Gastroesophageal sphincter (tissue), 4 donors: Measurements from ENCODE around the gene TMEM40. TPM values are rescaled to one million over a fixed set of nuclear protein-coding genes. Genes with fewer than 3 reads are reported as not detected.

Experiments used
- ATAC-seq: fragments of 150-250 bp; one replicate; pipeline ENCODE4 v1.9.1; 2016; ENCODE audit warnings: mild to moderate bottlenecking, moderate library complexity
- H3K27ac ChIP-seq, 4 donors: fragments of 200-600 bp; sonication (generic) in 3 of 4; 1 replicate in 3 of 4; 2 replicates in 1 of 4; pipeline ENCODE4 v1.5.1; 2016 to 2019
- H3K27me3 ChIP-seq: fragments of 200-600 bp; sonication (generic); one replicate; pipeline ENCODE4 v1.5.1; 2019
- H3K36me3 ChIP-seq, 2 donors: fragments of 200-600 bp; sonication (generic); one replicate each; pipeline ENCODE4 v1.5.1; 2019; ENCODE audit warnings: control low read depth in 1 of 2
- H3K4me1 ChIP-seq, 3 donors: fragments of 200-600 bp; sonication (generic); 1 replicate in 2 of 3; 2 replicates in 1 of 3; pipeline ENCODE4 v1.5.1; 2016 to 2019; ENCODE audit warnings: control low read depth in 2 of 3
- H3K4me3 ChIP-seq, 2 donors: fragments of 200-600 bp; sonication (generic); one replicate each; pipeline ENCODE4 v1.5.1; 2019; ENCODE audit warnings: mild to moderate bottlenecking in 1 of 2, moderate library complexity in 1 of 2
- H3K9me3 ChIP-seq, 3 donors: fragments of 200-600 bp; sonication (generic); one replicate each; pipeline ENCODE4 v1.5.1; 2017 to 2019; ENCODE audit warnings: control low read depth in 2 of 3
- CTCF ChIP-seq, 4 experiments: fragments of 200-600 bp in 2 of 4; fragments of 450-650 bp in 2 of 4; sonication (generic) in 1 of 4; IDR thresholded peaks; one replicate each; pipeline ENCODE4 v1.5.1; 2017 to 2019; ENCODE audit warnings: antibody characterized with exemption in 4 of 4, mild to moderate bottlenecking in 2 of 4, moderate library complexity in 2 of 4
- EP300 ChIP-seq: sonication (generic); formaldehyde crosslinking; IDR thresholded peaks from one replicate; pipeline ENCODE4 v1.6.1; 2017; ENCODE audit warnings: antibody characterized with exemption, mild to moderate bottlenecking
- POLR2A ChIP-seq, 2 donors: fragments of 450-650 bp; IDR thresholded peaks; one replicate each; pipeline ENCODE4 v1.6.1; 2017; ENCODE audit warnings: antibody characterized with exemption in 2 of 2, mild to moderate bottlenecking in 2 of 2, moderate library complexity in 1 of 2
- POLR2AphosphoS5 ChIP-seq: sonication (generic); formaldehyde crosslinking; IDR thresholded peaks from one replicate; pipeline ENCODE4 v1.6.1; 2017; ENCODE audit warnings: antibody characterized with exemption
- WGBS, 2 donors: methylation state at CpG; one replicate each; pipeline ENCODE4 v1.1.5; 2018; ENCODE audit warnings: low coverage in 1 of 2; 5-methylcytosine and 5-hydroxymethylcytosine counted together
- total RNA-seq, 4 donors: library from RNA; depleted of rRNA; stranded (reverse); fragments of >200 nt; gene quantifications; one replicate each; pipeline ENCODE4 v1.1.0, GENCODE V29; 2016

TMEM40 gene, protein sequence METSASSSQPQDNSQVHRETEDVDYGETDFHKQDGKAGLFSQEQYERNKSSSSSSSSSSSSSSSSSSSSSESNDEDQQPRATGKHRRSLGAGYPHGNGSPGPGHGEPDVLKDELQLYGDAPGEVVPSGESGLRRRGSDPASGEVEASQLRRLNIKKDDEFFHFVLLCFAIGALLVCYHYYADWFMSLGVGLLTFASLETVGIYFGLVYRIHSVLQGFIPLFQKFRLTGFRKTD
- total RNA-seq = 1 to 10 TPM in 1 of 4 donors, not detected in 3; 3.0 TPM

DNA sequence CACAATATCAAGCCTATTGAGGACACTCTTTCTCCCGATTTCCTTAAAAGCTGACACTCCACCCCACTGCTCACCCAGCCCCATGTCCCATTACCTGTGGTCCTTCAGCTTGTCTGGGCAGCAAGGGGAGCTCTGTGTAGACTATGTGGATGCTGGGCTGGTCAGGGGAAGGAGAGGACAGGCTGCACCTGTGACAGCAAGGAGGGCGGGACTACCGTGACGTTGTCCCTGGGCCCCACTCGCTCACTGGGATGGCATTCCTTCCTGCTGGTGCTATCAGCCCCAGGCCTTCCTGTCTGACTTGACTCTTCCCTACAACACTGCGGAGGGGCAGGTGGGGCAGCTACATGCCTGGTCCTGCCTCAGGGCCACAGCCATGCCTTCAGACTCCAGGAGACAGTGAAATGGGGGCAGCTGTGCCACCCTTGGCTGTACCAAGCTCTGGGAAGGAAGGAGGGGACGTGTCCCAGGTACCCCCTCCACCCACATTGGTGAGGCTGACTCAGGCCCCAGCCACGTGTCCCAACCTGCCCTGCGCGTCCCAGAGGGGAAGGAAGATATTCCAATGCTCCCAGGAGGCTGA is at the start of gene TMEM40:
TSS of gene TMEM40 (minus strand) at position 163 of the 583 bp plus-strand sequence. CDS start 9,427 bp downstream, outside the sequence.
- 72% methylated on average over 5 of the region's 10 CpGs; no CpG with 5 or more reads in 1 of the 2 donors for WGBS, 2 donors
- Histone ChIP-seq H3K4me3 (no peak within 1 kb of the TSS), H3K27me3 (no peaks in the 10 kb centered on the region), H3K27ac (peak within 1 kb of the TSS; percentile 16 to 81 (median 76)), H3K4me1 (peaks cover 0 to 20% (median 7%) of the 10 kb centered on the region in 3 donors), H3K36me3 (no peaks in the 10 kb centered on the region), H3K9me3 (no peaks in the 10 kb centered on the region)
- TF ChIP-seq POLR2AphosphoS5 (no peak), POLR2A (IDR thresholded peaks at IDR 0.05) (no peak), EP300 (no peak), CTCF (IDR thresholded peaks at IDR 0.05) (no peak)
- no peak for ATAC-seq

DNA sequence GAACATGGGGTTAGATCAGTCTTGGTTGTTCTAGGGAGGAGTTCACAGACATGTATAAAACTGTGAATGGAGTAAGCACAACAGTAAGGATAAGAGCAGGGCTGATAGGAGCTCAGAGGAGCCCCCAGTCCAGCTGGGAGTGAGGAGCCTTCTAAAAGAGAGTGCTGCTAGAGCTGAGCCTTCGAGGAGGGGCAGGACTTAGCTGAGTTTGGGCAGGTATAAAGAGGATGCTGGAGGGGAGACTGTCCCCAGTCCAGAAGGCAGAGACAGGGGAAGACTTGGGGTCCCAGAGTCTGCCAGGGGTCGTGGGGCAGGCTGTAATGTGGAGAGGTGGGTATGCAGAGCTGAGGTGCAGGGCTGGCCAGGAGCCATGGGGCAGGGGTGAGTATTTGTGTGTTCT is 49.5 kb upstream of the TMEM40 start:
- no peak for ATAC-seq
- 79 to 83% methylated on average over 2 of the region's 2 CpGs for WGBS, 2 donors
- no peaks in the 10 kb centered on the region for H3K9me3 ChIP-seq
- H3K4me3 ChIP-seq = no peak overlapping the region
- no peaks in the 10 kb centered on the region for H3K27me3 ChIP-seq
- peak overlapping the region in 2 of 4 donors; percentile 78 to 85 for H3K27ac ChIP-seq
- H3K4me1 ChIP-seq = peaks cover 0 to 21% (median 10%) of the 10 kb centered on the region in 3 donors
- H3K36me3 ChIP-seq = peaks cover 0 to 63% of the 10 kb centered on the region in 2 donors
- TF ChIP-seq POLR2AphosphoS5 = no peak
- no peak for TF ChIP-seq EP300
- TF ChIP-seq POLR2A (IDR thresholded peaks at IDR 0.05) = no peak
- no peak for TF ChIP-seq CTCF (IDR thresholded peaks at IDR 0.05)

GRCh38 chr3:12807601-12808359 is 48.7 kb upstream of the TMEM40 start:
- ATAC-seq = no peak

DNA sequence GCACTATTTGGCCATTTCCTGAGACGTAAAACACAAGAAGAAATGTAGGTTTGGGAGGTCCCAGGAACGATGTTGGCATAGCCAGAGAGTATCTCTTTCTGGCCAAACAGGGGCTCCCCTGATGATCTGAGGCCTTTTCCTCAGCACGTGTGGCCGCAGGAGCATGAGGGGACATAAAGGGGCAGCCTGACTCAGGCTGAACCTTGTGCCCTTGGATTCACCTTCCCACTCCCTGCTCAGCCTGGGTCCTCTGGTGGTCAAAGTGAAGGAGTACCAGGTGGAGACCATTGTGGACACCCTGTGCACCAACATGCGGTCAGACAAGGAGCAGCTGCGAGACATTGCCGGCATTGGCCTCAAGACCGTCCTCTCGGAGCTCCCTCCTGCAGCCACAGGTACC is 48.0 kb upstream of the TMEM40 start:
- H3K27ac ChIP-seq = peak overlapping the region in 2 of 4 donors; percentile 34 to 85
- WGBS, 2 donors = 93% methylated on average over 8 of the region's 9 CpGs; no CpG with 5 or more reads in 1 of the 2 donors
- no peaks in the 10 kb centered on the region for H3K27me3 ChIP-seq
- no peaks in the 10 kb centered on the region for H3K9me3 ChIP-seq
- no peak overlapping the region for H3K4me3 ChIP-seq
- TF ChIP-seq POLR2AphosphoS5 (no peak), CTCF (IDR thresholded peaks at IDR 0.05) (no peak), EP300 (no peak), POLR2A (IDR thresholded peaks at IDR 0.05) (no peak)
- ATAC-seq = no peak
- H3K36me3 ChIP-seq = peaks cover 0 to 59% of the 10 kb centered on the region in 2 donors
- H3K4me1 ChIP-seq = peaks cover 0 to 21% (median 10%) of the 10 kb centered on the region in 3 donors

More at GRCh38 chr3:12807601-12808359, 48.7 kb upstream of the TMEM40 start:
- Histone ChIP-seq H3K27ac (peak overlapping the region in 3 of 4 donors; percentile 3 to 85 (median 78)), H3K9me3 (no peaks in the 10 kb centered on the region), H3K36me3 (peaks cover 0 to 61% of the 10 kb centered on the region in 2 donors), H3K4me1 (peaks cover 0 to 21% (median 10%) of the 10 kb centered on the region in 3 donors), H3K27me3 (no peaks in the 10 kb centered on the region), H3K4me3 (no peak overlapping the region)
- WGBS, 2 donors = 32 to 57% methylated on average over 2 to 3 of the region's 7 CpGs
- TF ChIP-seq POLR2A (IDR thresholded peaks at IDR 0.05) (no peak), CTCF (IDR thresholded peaks at IDR 0.05) (no peak), POLR2AphosphoS5 (no peak), EP300 (no peak)
